ENCODE results near the gene CELA3B.
A peak's percentile ranks its signal among the peaks of the same experiment; 100 is the strongest.
"Not testable (repeated sequence)": the region's sequence is repeated elsewhere in the genome, so short reads cannot be mapped to it uniquely, and the experiment has no call there.

CELA3B gene

DNA sequence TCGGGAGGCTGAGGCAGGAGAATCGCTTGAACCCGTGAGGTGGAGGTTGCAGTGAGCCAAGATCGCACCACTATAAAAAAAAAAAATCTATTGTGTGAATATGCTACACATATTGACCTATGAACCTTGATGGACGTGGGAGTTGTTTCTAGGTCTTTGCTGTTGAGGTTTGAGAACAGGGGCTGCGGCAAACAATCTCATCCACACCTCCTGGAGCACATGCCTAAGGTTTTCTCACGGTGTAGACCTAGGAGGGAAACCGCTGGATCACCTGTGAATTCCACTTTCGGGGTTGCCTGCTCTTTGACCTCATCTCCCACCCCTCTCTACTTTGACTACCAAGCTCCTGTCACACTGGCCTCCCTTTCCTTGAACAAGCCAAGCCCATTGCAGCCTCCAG lies 1.5 kb upstream of the CELA3B start:
- DNase-seq (ENCODE audit: low spot score), result not testable (repeated sequence)

DNA sequence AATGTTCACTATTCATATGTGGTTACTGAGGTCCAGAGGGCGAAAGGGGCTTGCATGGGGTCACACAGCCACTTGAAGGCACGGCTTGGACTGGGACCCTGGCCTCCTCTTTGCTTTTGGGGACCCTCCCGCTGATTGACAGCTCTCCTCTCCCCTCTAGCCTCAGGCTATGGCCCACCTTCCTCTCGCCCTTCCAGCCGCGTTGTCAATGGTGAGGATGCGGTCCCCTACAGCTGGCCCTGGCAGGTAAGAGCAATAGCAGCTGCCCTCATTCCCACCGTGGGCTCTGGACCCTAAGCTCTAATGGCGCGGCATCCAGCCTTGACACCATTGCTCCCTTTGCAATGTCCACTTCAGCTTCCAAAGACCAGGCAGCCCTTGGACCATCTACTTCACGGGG lies 1.4 kb downstream of the CELA3B start:
- not testable (repeated sequence) for DNase-seq (ENCODE audit: low spot score)

DNA sequence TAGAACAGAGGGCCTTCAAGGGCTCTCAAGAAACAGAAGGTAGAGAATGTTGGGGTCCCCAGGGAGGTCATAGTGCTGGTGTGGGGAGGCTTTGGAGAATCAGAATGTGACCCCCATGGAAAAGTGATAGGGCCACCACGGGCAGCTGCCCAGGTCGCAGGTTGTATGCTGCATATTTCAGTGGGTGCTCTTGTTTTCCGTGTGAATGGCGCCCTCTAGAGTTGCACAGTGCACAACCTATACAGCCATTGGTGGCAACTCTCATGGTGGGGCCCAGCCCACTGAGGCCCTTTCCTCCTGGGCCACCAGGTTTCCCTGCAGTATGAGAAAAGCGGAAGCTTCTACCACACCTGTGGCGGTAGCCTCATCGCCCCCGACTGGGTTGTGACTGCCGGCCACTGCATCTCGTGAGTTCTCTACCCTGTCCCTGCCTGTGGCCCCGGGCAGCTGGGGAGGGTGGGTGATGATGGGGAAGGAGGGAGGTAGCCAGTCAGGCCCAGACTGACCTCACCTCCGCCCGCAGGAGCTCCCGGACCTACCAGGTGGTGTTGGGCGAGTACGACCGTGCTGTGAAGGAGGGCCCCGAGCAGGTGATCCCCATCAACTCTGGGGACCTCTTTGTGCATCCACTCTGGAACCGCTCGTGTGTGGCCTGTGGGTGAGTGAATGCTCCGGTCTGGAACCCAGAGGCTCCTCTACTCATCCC lies 3.8 kb downstream of the CELA3B start:
- not testable (repeated sequence) for DNase-seq (ENCODE audit: low spot score)

DNA sequence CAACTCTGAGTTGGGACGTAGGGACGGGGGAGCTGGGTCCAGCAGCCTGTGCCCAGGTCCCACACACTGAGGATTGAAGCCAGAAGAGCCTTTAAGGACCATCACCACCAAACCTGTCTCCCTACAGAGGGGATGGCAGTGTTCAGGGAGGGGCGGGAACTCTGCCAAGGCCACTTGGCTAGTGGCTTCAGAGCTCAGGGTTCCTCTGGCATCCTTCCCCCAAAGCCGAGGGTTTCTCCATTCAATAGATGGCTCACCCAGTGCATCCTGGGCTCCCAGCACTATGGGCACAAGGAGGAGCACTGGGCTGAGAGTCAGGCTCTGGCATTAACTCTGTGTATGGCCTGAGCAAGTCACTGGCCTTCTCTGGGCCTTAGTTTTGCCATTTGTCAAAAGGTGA lies 4.4 kb downstream of the CELA3B start:
- not testable (repeated sequence) for DNase-seq (ENCODE audit: low spot score)

DNA sequence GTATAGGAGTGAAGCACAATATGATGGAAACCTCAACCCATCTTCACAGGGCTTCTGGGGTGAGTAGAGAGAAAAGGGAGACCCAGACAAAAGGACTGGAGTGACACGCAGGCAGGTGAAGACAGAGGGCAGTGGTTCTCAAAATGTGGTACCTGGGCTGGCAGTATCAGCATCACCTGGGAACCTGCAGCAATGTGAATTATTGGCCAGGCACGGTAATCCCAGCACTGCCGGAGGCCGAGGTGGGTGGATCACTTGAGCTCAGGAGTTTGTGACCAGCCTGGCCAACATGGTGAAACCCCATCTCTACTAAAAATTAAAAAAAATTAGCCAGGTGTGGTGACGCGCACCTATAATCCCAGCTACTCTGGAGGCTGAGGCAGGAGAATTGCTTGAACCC lies 5.3 kb downstream of the CELA3B start:
- DNase-seq (ENCODE audit: low spot score), result not testable (repeated sequence)

DNA sequence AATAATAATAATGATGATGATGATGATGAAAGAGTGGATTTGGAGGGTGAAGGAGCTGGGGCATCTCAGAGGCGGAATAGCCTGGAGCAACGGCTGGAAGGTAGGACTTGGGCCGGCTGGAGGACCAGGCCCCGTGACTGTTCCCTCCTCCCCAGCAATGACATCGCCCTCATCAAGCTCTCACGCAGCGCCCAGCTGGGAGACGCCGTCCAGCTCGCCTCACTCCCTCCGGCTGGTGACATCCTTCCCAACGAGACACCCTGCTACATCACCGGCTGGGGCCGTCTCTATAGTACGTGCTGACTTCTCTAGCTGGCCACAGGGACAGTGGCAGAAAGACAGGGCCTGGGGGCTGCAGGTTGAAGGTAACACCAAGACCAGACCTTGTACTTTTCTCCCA lies 6.7 kb downstream of the CELA3B start:
- DNase-seq (ENCODE audit: low spot score), result not testable (repeated sequence)

DNA sequence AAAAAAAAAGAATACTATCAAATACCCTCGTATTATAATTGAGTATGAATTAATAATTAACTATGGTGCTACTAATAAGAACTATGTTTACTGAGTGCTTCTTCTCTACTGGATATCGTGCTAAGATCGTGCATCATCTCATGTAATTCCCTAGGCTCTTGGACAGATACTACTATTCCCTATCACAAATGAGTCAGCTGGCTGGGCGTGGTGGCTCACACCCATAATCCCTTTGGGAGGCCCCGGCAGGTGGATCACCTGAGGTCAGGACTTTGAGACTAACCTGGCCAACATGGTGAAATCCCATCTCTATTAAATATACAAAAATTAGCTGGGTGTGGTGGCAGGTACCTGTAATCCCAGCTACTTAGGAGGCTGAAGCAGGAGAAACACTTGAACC lies 9.1 kb downstream of the CELA3B start:
- DNase-seq (ENCODE audit: low spot score), result not testable (repeated sequence)

DNA sequence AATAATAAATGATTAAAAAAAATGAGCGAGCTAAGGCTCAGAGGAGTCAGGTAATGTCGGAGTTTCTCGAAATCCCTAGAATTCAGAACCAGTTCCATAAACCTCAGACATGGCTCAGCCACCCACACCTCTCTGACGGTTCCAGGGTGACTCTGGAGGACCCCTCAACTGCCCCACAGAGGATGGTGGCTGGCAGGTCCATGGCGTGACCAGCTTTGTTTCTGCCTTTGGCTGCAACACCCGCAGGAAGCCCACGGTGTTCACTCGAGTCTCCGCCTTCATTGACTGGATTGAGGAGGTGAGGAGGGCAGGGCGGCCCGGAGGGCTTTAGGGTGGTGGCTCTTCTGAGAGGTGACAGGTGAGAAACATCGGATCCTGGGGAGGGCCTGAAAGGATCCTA lies 9.6 kb downstream of the CELA3B start:
- not testable (repeated sequence) for DNase-seq (ENCODE audit: low spot score)

DNA sequence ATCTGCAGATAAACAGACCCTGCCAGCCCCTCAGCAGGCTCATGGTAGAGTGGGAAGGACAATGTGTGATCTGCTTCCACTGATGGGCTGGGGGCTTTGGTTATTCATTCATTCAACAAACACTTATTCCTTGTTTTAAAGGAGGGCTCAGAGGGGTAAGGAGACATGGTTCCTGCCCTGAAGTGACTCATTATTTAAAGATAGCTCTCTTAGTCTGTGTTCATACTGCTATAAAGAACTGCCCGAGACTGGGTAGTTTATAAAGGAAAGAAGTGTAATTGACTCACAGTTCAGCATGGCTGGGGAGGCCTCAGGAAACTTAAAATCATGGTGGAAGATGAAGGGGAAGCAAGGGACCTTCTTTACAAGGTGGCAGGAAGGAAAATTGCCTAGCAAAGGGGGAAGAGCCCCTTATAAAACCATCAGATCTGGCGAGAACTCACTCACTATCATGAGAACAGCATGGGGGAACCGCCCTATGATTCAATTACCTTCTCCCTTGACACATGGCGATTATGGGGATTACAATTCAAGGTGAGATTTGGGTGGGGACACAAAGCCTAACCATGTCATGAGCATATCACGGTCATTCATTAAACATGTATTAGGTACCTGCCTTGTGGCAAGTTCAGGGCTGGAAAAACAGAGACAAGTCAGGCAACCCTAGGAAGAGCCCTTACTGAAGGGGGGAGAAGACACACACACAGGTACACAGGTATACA lies 13.0 kb downstream of the CELA3B start:
- DNase-seq (ENCODE audit: low spot score), result not testable (repeated sequence)

DNA sequence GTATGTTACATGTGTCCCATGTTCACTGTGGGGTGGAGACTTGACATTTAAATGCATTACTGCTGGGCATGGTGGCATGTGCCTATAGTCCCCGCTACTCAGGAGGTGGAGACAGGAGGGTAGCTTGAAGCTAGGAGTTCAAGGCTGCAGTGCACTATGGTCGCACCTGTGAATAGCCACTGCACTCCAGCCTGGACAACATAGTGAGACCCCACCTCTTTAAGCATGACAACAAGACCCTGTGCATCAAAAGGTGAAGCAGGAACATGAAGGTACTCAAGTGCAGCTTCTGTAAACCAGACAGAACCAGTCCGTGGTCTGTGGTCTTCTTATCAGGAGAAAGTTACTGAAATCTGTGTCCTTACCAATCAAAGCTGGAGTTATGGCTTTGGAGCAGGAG lies 15.4 kb downstream of the CELA3B start:
- not testable (repeated sequence) for DNase-seq (ENCODE audit: low spot score)

DNA sequence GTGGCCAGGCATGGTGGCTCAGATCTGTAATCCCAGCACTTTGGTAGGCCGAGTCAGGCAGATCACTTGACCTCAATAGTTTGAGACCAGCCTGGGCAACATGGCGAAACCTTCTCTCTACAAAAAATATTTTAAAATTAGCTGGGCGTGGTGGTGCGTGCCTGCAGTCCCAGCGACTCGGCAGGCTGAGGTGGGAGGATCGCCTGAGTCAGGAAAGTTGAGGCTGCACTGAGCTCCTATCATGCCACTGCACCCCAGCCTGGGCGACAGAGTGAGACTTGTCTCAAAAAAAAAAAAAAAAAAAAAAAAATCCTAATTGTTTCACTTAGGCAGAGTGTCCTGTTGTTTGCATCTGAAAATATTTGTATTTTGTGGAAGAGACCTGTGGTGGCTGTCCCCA lies 17.9 kb downstream of the CELA3B start:
- not testable (repeated sequence) for DNase-seq (ENCODE audit: low spot score)

DNA sequence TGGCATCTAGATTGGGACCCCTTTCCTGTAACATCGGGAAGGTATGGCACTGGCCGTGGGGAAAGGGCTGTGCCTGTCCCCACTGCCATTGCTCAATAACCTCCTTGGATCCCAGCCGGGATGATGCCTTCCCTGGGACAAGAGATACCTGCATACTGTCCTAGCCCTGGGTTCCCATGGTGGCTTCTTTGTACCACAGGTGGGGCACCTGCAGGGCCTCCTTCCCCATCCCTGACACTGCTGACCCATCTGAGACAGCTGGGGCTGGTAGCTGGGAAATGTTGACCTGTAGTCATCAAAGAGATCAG lies 19.8 kb downstream of the CELA3B start:
- DNase-seq (ENCODE audit: low spot score), result not testable (repeated sequence)

DNA sequence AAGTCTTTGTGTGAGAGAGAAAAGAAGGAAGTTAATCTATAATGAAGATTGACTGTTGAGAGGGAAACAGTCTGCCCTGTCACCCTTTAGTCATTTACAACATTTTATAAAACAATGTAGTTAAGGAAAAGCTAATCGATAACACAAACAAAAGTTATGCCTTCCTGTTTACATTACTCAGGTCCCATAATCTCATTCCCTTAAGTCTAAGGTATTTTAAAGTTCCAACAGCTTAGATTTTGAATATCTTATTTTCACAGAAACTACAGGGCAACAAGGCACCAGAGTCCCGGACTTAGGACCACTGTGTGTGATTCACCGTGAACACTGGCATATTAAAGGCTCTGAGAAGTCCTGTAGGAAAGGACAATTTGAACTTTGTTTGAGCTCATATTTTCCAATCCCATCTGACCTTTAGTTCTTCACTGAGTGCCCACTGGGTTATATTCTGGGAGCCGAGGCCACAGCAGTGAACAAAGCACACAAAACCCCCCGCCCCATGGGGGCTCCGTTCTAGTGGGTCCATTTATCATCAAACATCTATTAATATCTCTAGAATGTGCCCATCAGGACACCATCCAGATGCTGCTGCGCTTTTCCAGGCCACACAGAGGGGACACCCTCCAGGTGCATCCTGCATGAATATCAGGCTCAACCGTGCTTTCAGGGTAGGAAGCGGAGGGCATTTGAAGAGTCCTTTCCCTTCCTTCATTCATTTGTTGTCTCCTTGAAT lies 21.2 kb downstream of the CELA3B start:
- DNase-seq (ENCODE audit: low spot score), result peak; percentile 51

DNA sequence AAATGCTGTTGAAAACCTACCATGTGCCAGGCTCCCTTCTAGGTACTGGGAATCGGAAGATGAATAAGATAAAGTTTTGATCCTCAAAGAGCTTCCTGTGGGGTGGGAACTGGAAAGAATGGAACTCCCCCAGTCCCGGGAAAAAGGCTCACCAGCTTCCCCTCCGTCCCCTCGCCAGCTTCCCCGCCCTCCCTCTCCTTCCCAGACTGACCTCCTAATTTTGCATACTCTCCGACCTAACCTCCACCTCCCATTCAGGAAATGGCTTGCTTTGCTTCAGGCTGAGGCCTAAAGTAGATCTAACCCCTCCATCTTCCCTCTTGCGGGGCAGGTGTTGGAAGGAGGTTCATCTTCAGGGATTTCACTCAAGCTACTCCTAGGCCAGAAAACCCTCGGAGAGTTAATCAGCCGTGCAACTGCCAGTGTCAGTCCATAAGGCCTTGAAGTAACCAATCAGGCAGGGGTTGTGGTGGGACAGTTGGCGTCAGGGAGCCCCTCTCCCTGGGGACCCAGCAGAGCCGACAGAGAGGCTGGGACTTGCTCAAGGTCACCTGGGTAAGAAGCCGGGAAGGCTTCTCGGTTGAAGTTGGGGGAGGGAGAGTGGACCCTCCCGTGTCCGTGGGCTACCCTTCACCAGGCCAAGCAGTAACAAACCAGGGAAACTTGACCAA lies 21.9 kb downstream of the CELA3B start:
- peak; percentile 24 for DNase-seq (ENCODE audit: low spot score)

DNA sequence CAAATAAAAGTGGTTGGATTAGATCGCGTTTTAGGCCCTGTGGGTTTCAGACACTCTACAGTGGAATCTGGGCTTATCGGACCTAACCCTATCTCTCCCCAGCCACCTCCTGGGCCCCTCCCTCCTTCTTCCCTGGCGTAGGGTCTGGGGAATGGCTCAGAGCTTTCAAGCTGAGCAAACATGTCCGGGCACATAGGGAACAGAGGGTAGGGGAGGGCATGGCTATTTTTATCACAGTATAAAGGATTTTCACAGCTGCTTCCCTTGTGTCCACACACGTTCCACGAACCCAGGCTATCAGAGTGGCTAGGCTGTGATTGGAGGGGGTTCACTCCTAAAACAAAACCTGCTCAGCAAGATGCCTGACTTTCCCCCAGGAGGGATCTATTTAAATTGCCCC lies 22.8 kb downstream of the CELA3B start:
- not testable (repeated sequence) for DNase-seq (ENCODE audit: low spot score)

DNA sequence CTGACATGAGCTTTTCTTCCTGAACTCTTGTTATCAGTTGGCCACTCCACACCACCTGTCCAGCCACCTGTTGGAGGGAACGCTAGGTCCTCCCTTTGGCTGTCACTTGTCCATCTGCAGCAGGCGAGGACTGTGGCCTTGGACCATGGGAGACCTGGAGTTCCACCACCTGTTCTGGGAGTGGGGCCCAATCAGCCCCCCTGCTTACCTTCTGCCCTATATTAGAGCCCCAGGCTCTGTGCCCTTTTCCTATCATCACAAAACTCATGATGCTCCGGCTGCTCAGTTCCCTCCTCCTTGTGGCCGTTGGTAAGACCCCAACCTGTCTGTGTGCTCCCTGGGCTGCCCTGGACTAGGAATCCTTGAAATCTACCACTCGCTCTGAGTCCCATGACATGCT lies 24.6 kb downstream of the CELA3B start, which contains the start of gene CELA3A:
Gene CELA3A, plus strand, starts transcription at position 249 of the 400 bp plus-strand sequence. Its CDS starts 18 bp downstream, at position 267.
- DNase-seq (ENCODE audit: low spot score), result no peak

DNA sequence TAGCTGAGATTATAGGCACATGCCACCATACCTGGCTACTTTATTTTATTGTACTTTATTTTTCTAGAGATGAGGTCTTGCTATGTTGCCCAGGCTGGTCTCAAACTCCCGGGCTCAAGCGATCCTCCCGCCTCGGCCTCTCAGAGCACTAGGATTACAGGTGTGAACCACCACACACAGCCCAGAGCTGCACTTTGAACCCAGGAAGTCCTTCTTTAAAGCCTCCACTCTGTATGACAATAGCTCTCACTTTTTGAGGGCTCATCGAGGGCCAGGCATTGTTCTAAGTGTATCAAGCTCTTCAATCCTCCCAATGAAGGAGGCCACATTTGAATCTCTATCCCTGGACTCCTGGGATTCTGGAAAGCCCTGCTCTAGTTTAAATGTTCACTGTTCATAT lies 25.6 kb downstream of the CELA3B start:
- DNase-seq (ENCODE audit: low spot score), result not testable (repeated sequence)

DNA sequence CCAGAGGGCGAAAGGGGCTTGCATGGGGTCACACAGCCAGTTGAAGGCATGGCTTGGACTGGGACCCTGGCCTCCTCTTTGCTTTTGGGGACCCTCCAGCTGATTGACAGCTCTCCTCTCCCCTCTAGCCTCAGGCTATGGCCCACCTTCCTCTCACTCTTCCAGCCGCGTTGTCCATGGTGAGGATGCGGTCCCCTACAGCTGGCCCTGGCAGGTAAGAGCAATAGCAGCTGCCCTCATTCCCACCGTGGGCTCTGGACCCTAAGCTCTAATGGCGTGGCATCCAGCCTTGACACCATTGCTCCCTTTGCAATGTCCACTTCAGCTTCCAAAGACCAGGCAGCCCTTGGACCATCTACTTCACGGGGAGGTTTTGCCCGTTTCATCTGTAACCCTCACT lies 26.1 kb downstream of the CELA3B start:
- DNase-seq (ENCODE audit: low spot score), result not testable (repeated sequence)

DNA sequence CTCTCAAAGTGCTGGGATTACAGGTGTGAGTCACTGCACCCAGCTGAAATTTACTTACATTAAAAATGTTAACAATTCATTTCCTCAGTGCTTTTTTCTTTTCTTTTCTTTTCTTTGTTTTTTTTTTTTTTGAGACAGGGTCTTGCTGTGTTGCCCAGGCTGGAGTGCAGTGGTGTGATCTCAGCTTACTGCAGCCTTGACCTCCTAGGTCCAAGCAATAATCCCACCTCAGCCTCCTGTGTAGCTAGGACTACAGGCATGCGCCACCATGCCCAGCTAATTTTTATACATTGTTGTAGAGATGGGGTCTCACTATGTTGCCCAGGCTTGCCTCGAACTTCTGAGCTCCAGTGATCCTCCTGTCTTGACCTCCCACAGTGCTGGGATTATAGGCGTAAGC lies 27.1 kb downstream of the CELA3B start:
- not testable (repeated sequence) for DNase-seq (ENCODE audit: low spot score)

DNA sequence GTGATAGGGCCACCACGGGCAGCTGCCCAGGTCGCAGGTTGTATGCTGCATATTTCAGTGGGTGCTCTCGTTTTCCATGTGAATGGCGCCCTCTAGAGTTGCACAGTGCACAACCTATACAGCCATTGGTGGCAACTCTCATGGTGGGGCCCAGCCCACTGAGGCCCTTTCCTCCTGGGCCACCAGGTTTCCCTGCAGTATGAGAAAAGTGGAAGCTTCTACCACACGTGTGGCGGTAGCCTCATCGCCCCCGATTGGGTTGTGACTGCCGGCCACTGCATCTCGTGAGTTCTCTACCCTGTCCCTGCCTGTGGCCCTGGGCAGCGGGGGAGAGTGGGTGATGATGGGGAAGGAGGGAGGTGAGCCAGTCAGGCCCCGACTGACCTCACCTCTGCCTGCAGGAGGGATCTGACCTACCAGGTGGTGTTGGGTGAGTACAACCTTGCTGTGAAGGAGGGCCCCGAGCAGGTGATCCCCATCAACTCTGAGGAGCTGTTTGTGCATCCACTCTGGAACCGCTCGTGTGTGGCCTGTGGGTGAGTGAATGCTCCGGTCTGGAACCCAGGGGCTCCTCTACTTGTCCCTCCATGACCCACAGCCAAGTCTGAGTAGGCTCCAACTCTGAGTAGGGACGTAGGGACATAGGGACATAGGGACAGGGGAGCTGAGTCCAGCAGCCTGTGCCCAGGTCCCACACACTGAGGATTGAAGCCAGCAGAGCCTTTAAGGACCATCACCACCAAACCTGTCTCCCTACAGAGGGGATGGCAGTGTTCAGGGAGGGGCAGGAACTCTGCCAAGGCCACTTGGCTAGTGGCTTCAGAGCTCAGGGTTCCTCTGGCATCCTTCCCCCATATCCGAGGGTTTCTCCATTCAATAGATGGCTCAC lies 28.7 kb downstream of the CELA3B start:
- DNase-seq (ENCODE audit: low spot score), result not testable (repeated sequence)

DNA sequence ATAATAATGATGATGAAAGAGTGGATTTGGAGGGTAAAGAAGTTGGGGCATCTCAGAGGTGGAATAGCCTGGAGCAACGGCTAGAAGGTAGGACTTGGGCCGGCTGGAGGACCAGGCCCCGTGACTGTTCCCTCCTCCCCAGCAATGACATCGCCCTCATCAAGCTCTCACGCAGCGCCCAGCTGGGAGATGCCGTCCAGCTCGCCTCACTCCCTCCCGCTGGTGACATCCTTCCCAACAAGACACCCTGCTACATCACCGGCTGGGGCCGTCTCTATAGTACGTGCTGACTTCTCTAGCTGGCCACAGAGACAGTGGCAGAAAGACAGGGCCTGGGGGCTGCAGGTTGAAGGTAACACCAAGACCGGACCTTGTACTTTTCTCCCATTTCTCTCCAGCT lies 29.9 kb downstream of the CELA3B start:
- not testable (repeated sequence) for DNase-seq (ENCODE audit: low spot score)

All from kidney capillary endothelial cell (primary cell).